GM19023 (cell line): ENCODE results near the gene SDK1.

Source experiments
- ATAC-seq: cut with Tn5 transposase; IDR thresholded peaks from one replicate; pipeline ENCODE4 v1.9.1; 2021; ENCODE audit warnings: mild to moderate bottlenecking, moderate library complexity; ENCODE audit not compliant: unreplicated experiment

SDK1 gene

DNA sequence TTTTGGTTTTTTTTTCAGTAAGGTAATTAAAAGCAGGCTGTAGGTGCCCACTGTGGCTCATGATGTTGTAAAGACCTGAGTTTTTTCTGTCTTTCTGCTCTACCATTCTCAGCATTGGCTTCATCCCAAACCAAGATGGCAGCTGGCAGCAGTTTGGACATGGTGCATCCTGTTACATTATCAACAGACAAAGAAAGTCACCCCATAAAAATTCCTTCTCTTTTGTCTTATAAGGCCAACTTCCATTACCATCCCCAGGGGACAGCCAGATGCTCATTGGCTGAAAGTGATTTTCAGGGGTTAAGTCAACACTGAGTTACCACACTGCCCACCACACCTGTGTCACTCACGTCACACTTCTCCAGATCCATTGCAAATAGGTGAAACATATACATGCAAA, 558.4 kb downstream of the SDK1 start:
- no peak for ATAC-seq

GRCh38 chr7:3860932-3861331, 559.9 kb downstream of the SDK1 start:
- ATAC-seq = no peak

DNA sequence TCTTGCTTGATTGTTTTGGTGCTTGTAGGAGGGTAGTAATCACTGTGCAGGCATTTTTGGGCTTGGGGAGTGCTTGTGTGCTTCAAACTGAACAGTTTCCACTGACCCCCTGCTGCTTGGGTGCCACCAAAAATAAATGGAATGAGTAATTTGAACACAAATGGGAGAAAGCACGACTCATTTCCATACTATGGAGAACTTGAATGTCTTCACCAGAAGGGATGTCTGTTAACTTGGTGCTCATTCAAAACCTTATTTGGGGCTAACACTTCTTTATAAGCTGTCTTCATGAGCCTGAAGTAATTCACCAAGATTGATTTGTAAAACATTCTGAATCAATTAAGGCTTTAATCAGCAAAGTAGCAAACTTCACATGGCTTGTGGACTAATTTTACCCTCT, 560.3 kb downstream of the SDK1 start:
- no peak for ATAC-seq

DNA sequence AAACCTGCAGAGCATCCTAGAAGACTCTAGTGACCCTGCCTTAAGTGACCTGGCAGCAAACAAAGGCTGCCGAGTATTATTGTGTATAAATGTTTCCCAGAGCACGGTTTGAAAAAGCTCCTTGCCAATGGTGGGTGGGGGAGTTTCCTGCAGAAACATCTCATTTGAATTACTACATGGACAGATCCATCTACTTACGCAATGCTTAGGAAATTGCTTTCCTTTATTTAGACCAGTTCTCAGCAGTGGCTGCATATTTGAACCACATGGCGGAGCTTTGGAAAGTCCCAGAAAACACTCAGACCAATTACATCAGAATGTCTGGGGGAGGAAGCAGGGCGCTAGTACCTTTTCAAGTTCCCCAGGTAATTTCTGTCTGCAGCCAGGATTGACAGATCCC, 560.9 kb downstream of the SDK1 start:
- no peak for ATAC-seq

DNA sequence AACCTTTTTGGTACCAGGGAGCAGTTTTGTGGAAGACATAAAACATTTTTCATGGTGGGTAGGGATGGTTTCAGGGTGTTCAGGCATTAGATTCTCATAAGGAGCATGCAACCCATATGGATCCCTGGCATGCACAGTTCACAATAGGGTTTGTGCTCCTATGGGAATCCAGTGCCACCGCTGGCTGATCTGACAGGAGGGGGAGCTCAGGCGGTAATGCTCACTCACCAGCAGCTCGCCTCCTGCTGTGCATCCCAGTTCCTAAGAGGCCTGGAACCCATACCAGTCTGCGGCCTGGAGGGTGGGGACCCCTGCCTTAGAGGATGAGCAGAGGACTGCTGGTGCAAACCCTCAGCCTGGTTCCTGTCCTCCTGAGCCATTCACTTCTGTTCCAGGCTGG, 561.7 kb downstream of the SDK1 start:
- ATAC-seq = no peak

DNA sequence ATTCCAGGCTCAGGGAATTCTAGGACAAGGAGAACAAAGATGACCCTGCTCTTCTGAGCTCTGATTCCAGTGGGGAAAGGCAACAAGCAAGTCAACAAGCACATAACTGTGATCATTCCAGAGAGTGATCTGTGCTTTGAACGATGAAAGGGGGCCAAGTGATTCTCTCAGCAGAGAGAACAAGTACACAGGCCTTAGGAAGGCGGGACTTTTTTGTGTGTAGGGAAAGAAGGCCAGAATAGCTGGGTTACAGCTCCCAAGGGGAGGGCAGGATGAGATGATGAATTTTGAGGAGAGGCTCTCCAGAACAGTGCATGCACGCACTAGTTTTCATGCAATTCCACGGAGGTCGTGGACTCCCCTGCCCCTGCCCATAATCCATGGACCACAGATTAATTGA, 565.2 kb downstream of the SDK1 start:
- ATAC-seq = no peak

- no peak for ATAC-seq
Observed at GRCh38 chr7:3867863-3868262, 566.8 kb downstream of the SDK1 start.

DNA sequence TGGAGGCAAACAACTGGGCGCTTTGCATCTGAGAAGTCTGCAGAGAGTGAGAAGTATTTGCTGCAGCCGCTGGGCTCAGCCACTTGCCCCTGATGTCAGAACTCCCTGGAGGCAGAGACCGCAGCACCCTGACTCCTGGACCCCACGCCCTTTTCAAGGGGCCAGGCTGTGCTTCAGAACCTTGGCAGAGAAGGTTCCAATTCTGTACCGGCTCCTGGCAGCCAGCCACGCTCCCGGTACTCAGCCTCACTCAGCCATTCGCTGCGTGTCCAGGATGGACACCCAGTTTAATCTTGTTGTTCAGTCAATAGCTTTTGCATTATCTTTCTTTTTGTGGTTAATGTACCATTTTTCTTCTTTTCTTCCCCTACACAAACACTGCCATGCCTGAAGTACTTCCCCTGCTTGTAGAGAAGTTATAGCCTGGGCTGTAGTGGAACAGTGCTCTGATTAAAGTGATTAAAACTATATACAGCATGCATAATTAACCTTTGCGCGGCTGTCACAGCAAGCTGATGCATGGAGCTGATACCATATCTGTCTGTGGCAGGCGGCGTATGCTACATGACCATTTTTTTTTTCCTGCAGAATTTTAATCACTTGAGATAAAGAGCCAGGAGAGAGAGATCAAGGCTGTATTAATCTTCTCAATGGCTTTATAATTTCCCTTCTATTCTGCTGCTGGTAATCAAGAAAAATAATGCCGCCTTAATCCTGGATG, 578.5 kb downstream of the SDK1 start:
- no peak for ATAC-seq

DNA sequence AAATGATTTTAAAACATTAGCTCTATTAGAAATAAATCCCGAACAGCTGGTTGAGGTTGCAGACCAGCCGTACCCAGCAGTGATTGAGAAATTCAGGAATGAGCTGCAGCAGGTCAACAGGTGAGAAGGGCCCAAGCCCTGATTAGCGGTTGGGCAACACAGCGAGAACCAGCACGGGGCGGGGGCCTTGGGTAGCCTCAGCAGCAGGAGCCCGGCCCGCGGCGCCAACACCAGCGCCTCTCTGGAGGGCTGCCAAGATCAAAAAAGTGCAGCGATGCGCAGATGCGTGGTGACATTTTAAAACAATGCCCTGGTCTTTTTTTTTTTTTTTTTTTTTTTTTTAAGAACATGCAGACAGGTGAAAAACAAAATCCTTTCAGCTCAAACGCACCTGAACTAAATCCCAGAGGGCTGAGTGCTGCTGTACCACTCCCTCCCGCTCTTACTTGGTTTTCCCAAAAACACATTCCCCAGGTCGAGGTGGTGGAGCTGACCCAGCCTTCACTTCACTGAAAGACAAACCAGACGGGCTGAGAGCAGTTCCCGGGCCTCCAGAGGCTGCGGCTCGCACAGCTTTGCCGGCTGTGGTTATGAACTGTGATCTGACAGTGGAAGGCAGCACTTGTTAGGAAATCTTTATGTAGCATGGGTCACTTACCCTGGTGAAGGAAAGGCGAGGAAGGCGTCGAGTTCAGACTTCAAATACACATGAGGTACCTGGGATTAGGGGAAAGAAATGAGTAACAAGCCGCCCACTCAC, 579.4 kb downstream of the SDK1 start:
- ATAC-seq = no peak

DNA sequence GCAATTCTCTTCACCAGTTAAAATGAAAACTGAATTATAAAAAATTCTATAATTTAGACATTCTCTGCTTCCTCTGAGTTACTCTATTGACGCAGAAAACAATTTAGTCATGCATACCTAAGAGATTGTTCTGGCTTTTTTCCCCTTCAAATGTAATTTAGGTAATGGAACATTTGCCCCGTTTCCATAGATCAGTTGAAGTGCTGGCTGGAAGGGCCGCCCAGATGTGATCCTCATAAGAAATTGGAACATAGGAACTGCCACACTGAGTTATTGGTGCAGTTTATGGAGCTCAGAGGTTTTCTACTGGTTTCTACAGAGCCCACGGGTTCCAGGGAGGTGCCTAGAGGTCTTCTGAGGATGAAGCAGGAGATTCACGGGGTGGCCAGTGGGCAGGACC, 581.7 kb downstream of the SDK1 start:
- no peak for ATAC-seq

- ATAC-seq = no peak
Observed at GRCh38 chr7:3884543-3884942, 583.5 kb downstream of the SDK1 start.

DNA sequence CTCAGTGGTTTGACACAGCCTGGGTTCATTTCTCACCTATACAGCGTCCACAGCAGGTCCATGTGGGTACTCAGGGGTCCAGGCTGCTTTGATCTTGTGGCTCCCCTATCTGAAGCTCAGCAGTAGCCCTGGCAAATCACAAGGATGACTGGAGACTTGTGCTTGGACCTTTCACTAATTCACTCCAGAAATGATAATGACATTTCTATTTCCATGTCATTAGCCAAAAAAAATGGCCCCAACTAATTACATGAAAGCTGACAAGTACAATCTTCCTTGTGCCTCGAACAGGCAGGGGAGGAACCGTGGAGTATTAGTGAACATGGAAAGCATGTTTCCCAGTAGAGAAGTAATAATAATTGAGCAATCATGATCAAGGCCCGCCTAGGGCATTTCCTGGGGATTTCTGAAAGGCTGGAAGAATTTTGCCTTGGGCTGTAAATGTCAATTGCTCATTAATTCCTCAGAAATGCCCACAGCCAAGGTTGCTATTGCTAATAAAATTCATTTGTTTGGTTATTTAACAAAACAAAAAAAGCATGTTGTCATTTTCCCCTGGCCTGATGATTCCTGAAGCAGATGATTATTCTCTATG, 586.1 kb downstream of the SDK1 start:
- no peak for ATAC-seq

GRCh38 chr7:3888096-3888495, 587.0 kb downstream of the SDK1 start:
- no peak for ATAC-seq

- ATAC-seq = no peak
Observed at GRCh38 chr7:3892157-3892556, 591.1 kb downstream of the SDK1 start.

DNA sequence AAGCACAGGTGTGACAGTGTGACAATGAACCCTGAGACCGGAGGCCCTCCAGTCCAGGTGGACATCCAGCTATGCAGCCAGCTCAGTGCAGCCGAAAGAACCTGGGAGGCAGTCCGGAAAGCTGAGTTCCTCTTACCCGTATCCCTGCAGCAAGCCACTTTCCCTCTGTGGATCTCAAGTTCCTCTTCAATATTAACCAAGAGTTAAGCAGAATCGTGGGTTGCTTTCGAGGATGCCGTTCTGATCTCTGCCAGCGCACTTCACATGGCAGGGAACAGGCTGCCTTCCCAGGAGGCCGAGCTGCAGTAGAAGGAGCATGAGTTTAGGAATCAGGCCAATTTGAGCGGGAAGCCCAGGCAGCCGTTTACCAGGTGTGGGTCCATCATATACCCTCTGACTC, 591.6 kb downstream of the SDK1 start:
- ATAC-seq = no peak

DNA sequence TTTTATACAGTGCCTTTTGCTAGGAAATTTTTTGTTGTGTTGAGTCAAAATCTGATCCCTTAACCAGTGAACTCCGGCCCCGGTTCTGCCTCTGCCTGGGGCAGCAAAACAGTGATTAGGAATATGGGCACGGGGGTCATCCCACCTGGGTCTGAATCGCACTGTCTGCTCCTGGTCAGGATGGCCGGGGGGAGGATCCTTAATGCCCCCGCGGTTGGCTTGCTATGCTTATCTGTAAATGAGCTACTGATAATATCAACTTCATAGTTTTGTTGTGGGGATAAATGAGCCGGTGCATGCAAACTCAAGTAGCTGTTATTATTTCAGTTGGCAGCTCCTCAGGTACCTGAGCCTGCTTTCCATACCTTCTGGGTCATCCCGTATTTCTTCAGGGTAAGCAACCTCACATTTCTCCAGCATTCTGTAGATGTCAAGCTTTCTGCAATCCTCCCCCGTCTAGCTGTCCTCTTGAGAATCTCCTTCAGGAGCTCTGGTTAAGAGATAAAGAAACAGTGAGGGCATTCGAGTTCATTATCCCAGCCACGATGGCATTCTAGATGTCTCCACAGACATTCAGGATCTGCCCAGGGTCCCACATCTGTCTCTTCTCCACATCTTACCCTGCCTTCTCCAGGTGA, 592.2 kb downstream of the SDK1 start:
- no peak for ATAC-seq

- no peak for ATAC-seq
Observed at GRCh38 chr7:3893789-3894153, 592.7 kb downstream of the SDK1 start.

DNA sequence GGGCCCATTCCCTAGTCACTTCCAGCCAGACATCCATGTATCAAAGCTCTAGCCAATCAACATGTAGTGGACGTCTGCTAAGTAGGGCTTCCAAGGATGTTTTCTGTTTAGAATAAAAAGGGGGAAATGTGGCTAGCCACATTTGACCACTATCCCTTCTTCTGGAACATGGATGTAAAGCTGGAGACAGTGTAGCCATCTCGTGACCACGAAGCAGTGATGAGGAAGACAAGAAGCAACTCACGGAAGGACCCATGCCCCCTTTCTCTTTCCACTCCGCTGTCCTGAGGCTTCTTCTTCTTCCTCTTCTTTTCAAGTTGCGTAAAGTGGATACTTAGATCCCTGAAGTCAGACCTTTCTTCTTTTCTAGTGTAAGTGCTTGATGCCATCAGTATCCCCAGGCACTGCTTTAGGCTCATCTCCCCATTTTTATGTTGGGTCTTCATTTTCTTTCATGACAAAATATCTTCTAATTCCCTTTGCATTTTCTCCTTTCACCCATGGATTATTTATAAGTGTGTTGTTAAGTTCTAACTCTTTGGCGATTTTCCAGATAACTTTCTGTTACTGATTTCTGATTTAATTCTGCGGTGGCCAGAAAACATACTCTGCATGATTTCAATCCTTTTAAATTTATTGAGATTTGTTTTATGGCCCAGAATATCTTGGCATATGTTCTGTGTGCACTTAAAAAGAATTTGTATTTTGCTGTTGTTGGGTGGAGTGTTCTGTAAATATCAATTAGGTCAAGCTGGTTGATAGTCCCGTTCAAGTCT, 594.5 kb downstream of the SDK1 start:
- ATAC-seq = no peak

GRCh38 chr7:3896169-3896765, 595.2 kb downstream of the SDK1 start:
- ATAC-seq = no peak
